MCF 10A (cell line): ENCODE results near the gene FKBP5. TPM values are rescaled to one million over a fixed set of nuclear protein-coding genes. Genes with fewer than 3 reads are reported as not detected.

ENCODE experiments used
- BruUV-seq: library from RNA; stranded (reverse); fragments of 400-500 nt; replicated peaks from 2 replicates; lab custom pipeline; 2021; lab: Mats Ljungman, UMichigan
- CTCF ChIA-PET: fragments of 300-600 bp; sonication (Branson Sonifier 250); formaldehyde crosslinking; extraction: SDS; loops from one replicate; lab custom pipeline; 2021; ENCODE audit warnings: antibody characterized with exemption, inconsistent platforms; lab: Yijun Ruan, JAX
- POLR2A ChIA-PET: fragments of 300-600, 350-650 bp; sonication (Branson Sonifier 250); formaldehyde crosslinking; extraction: SDS; loops from one replicate; lab custom pipeline; 2020; ENCODE audit warnings: antibody characterized with exemption, inconsistent platforms; lab: Yijun Ruan, JAX
- DNase-seq: peaks from one replicate; pipeline ENCODE4 v3.0.0-alpha.2; 2018; ENCODE audit not compliant: unreplicated experiment
- H3K27ac Mint-ChIP-seq: one replicate; pipeline ENCODE4 v1.8.0; 2022; ENCODE audit warnings: mild to moderate bottlenecking, low read depth, mixed read lengths; ENCODE audit not compliant: unreplicated experiment
- H3K27me3 Mint-ChIP-seq: one replicate; pipeline ENCODE4 v1.8.0; 2022; ENCODE audit warnings: mixed read lengths; ENCODE audit not compliant: insufficient read depth, unreplicated experiment
- H3K36me3 Mint-ChIP-seq: one replicate; pipeline ENCODE4 v1.8.0; 2022; ENCODE audit warnings: mild to moderate bottlenecking, moderate library complexity, mixed read lengths; ENCODE audit not compliant: insufficient read depth, unreplicated experiment
- H3K4me1 Mint-ChIP-seq: one replicate; pipeline ENCODE4 v1.8.0; 2022; ENCODE audit warnings: mixed read lengths; ENCODE audit not compliant: insufficient read depth, unreplicated experiment
- H3K4me3 Mint-ChIP-seq: one replicate; pipeline ENCODE4 v1.8.0; 2022; ENCODE audit warnings: mild to moderate bottlenecking, moderate library complexity, mixed read lengths; ENCODE audit not compliant: unreplicated experiment
- H3K9me3 Mint-ChIP-seq: one replicate; pipeline ENCODE4 v1.8.0; 2022; ENCODE audit warnings: mixed read lengths; ENCODE audit not compliant: unreplicated experiment
- intact Hi-C: fragments of 100-400 bp; cut with micrococcal nuclease; formaldehyde crosslinking; loops from 2 replicates; pipeline ENCODE4 v1.14.1; 2022
- total RNA-seq: library from RNA; stranded (reverse); gene quantifications from 2 replicates; pipeline ENCODE4 v1.2.3, GENCODE V29; 2022
- TF ChIP-seq, protein P1 (sequence below): fragments of 200-600 bp; IDR thresholded peaks from one replicate; pipeline ENCODE4 v1.8.0; 2022; ENCODE audit warnings: antibody characterized with exemption, mild to moderate bottlenecking; ENCODE audit not compliant: unreplicated experiment

The FKBP5 gene
- total RNA-seq, 1 experiment from 2014 or later, result 387 TPM

DNA sequence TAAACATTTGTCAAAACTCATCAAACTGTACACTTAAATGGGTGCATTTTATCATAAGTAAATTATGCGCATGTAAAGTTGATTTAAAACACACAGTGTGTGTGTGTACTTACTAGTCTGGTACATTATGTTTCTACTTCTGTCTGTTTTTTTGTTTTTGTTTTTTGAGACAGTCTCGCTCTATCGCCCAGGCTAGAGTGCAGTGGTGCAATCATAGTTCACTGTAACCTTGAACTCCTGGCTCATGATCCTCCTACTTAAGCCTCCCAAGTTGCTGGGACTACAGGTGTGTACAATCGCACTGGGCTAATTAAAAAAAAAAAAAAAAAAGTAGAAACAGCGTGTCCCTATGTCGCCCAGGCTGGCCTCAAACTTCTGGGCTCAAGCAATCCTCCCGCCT, 23.0 kb upstream of the FKBP5 start:
- H3K4me3 Mint-ChIP-seq, result no peak overlapping the region
- ChIA-PET POLR2A (interaction anchor here (1.0 to 5.7 kb wide), 3 partner anchors 13 to 121 kb away, joined by 3 to 68 read pairs (median 20); no protein-coding TSS in a partner anchor), CTCF (interaction anchor here (0.6 kb wide), 2 partner anchors 8 to 127 kb away, joined by 3 to 6 read pairs; no protein-coding TSS in a partner anchor)
- DNase-seq, result no peak
- H3K27me3 Mint-ChIP-seq, result no peaks in the 10 kb centered on the region
- H3K4me1 Mint-ChIP-seq, result peaks cover 13% of the 10 kb centered on the region
- no TSS peak for BruUV-seq
- intact Hi-C loops, result no loop called here
- TF ChIP-seq, protein P1, sequence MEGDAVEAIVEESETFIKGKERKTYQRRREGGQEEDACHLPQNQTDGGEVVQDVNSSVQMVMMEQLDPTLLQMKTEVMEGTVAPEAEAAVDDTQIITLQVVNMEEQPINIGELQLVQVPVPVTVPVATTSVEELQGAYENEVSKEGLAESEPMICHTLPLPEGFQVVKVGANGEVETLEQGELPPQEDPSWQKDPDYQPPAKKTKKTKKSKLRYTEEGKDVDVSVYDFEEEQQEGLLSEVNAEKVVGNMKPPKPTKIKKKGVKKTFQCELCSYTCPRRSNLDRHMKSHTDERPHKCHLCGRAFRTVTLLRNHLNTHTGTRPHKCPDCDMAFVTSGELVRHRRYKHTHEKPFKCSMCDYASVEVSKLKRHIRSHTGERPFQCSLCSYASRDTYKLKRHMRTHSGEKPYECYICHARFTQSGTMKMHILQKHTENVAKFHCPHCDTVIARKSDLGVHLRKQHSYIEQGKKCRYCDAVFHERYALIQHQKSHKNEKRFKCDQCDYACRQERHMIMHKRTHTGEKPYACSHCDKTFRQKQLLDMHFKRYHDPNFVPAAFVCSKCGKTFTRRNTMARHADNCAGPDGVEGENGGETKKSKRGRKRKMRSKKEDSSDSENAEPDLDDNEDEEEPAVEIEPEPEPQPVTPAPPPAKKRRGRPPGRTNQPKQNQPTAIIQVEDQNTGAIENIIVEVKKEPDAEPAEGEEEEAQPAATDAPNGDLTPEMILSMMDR, result no peak
- H3K27ac Mint-ChIP-seq, result peak overlapping the region; percentile 67
- peaks cover 6% of the 10 kb centered on the region for H3K36me3 Mint-ChIP-seq
- no peaks in the 10 kb centered on the region for H3K9me3 Mint-ChIP-seq

GRCh38 chr6:35710241-35710847, 21.6 kb upstream of the FKBP5 start:
- H3K27me3 Mint-ChIP-seq, result no peaks in the 10 kb centered on the region

DNA sequence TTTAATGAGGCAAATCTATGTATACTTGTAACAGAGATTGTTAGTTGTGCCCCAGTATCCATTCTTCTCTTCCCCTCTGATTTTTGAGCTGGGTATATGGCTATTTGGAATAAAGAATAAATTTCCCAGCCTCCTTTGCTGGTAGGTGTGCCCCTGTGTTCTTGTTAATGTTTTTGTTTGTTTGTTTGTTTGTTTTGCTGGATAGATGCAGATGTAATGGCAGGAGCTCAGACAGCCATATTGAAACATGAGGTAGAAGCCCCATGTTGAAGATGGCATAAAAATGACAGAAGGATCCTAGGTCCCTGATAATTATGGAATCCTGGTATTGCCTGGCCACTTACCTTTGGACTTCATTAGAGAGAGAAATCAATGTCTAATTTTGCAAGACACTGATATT, 19.9 kb upstream of the FKBP5 start:
- H3K36me3 Mint-ChIP-seq, result no peaks in the 10 kb centered on the region
- BruUV-seq, result no TSS peak
- TF ChIP-seq, protein P1, result no peak
- DNase-seq, result no peak
- ChIA-PET CTCF (no interaction called here), POLR2A (interaction anchor here (0.9 to 5.7 kb wide), 3 partner anchors 16 to 23 kb away, joined by 6 to 68 read pairs (median 32); no protein-coding TSS in a partner anchor)
- no peaks in the 10 kb centered on the region for H3K27me3 Mint-ChIP-seq
- H3K27ac Mint-ChIP-seq, result no peak overlapping the region
- H3K4me3 Mint-ChIP-seq, result no peak overlapping the region
- H3K4me1 Mint-ChIP-seq, result peaks cover 13% of the 10 kb centered on the region
- intact Hi-C loops, result no loop called here
- H3K9me3 Mint-ChIP-seq, result no peaks in the 10 kb centered on the region

More at GRCh38 chr6:35710241-35710847, 21.6 kb upstream of the FKBP5 start:
- no peak overlapping the region for H3K27ac Mint-ChIP-seq
- DNase-seq, result peak; percentile 86
- TF ChIP-seq, protein P1, result no peak
- peaks cover 1% of the 10 kb centered on the region for H3K36me3 Mint-ChIP-seq
- ChIA-PET CTCF (interaction anchor here (0.6 to 1.4 kb wide), 5 partner anchors 14 to 287 kb away, joined by 3 to 5 read pairs (median 4); no protein-coding TSS in a partner anchor), POLR2A (interaction anchor here (0.7 to 5.7 kb wide), 17 partner anchors 8 to 406 kb away, joined by 3 to 68 read pairs (median 5); partner anchors contain the start of gene FKBP5)
- no TSS peak for BruUV-seq
- H3K4me3 Mint-ChIP-seq, result no peak overlapping the region
- H3K4me1 Mint-ChIP-seq, result peaks cover 13% of the 10 kb centered on the region
- H3K9me3 Mint-ChIP-seq, result no peaks in the 10 kb centered on the region
- intact Hi-C loops, result no loop called here

- H3K9me3 Mint-ChIP-seq, result no peaks in the 10 kb centered on the region
- no TSS peak for BruUV-seq
- TF ChIP-seq, protein P1, result no peak
- intact Hi-C loops, result no loop called here
- POLR2A ChIA-PET, result interaction anchor here (0.9 to 5.7 kb wide), 4 partner anchors 17 to 24 kb away, joined by 5 to 68 read pairs (median 19); no protein-coding TSS in a partner anchor
- H3K36me3 Mint-ChIP-seq, result no peaks in the 10 kb centered on the region
- no peak for DNase-seq
- H3K27ac Mint-ChIP-seq, result peak overlapping the region; percentile 49
- no peak overlapping the region for H3K4me3 Mint-ChIP-seq
- CTCF ChIA-PET, result no interaction called here
- H3K4me1 Mint-ChIP-seq, result peaks cover 13% of the 10 kb centered on the region
- H3K27me3 Mint-ChIP-seq, result no peaks in the 10 kb centered on the region
These were observed 19.1 kb upstream of the FKBP5 start for GRCh38 chr6:35707714-35708407.
